Prostate gland (tissue), 2 donors: ENCODE data around the gene MRPS18A. TPM values are rescaled to one million over a fixed set of nuclear protein-coding genes. Genes with fewer than 3 reads are reported as not detected.

Experiments used
- DNase-seq: peaks from one replicate; pipeline ENCODE4 v3.0.0-alpha.2; 2019; ENCODE audit warnings: low spot score
- H3K27ac ChIP-seq, 2 donors: fragments of 200-600 bp; sonication (generic); 2 replicates each; pipeline ENCODE4 v1.5.1; 2017 to 2019
- H3K27me3 ChIP-seq: fragments of 200-600 bp; sonication (generic); replicated peaks from 2 replicates; pipeline ENCODE4 v1.5.1; 2019; ENCODE audit not compliant: insufficient read depth
- H3K36me3 ChIP-seq, 2 donors: fragments of 200-600 bp; sonication (generic); 1 replicate in 1 of 2; 2 replicates in 1 of 2; pipeline versions ENCODE4 v1.5.1 to v1.8.1; 2017 to 2019
- H3K4me1 ChIP-seq: fragments of 200-600 bp; sonication (generic); replicated peaks from 2 replicates; pipeline ENCODE4 v1.5.1; 2019
- H3K4me3 ChIP-seq, 2 donors: fragments of 200-600 bp; sonication (generic); 2 replicates each; pipeline ENCODE4 v1.5.1; 2017 to 2019
- H3K9me3 ChIP-seq: fragments of 200-600 bp; sonication (generic); 2 replicates; pipeline ENCODE4 v1.5.1; 2017
- POLR2A ChIP-seq: fragments of 450-650 bp; IDR thresholded peaks from one replicate; pipeline ENCODE4 v1.6.1; 2016; ENCODE audit warnings: antibody characterized with exemption, mild to moderate bottlenecking
- POLR2AphosphoS5 ChIP-seq: sonication (generic); formaldehyde crosslinking; IDR thresholded peaks from one replicate; pipeline ENCODE4 v1.6.1; 2017; ENCODE audit warnings: antibody characterized with exemption
- WGBS: methylation state at CpG from one replicate; pipeline ENCODE4 v1.1.5; 2018; 5-methylcytosine and 5-hydroxymethylcytosine counted together
- intact Hi-C: fragments of 100-400 bp; cut with DNase I; formaldehyde crosslinking; loops from one replicate; pipeline ENCODE4 v1.14.2; 2022
- total RNA-seq, 2 donors: library from RNA; depleted of rRNA; stranded (reverse); fragments of >200 nt; gene quantifications; one replicate each; pipeline ENCODE4 v1.1.0, GENCODE V29; 2016
- TF ChIP-seq, protein P1 (sequence below), 4 experiments: fragments of 200-600 bp in 2 of 4; fragments of 450-650 bp in 2 of 4; sonication (generic) in 2 of 4; IDR thresholded peaks; 1 replicate in 3 of 4; 2 replicates in 1 of 4; pipeline ENCODE4 v1.5.1; 2016 to 2019; ENCODE audit warnings: antibody characterized with exemption in 4 of 4, mild to moderate bottlenecking in 2 of 4, moderate library complexity in 2 of 4

Gene MRPS18A
- 10 to 100 TPM; 56.6 to 56.9 TPM for total RNA-seq

GRCh38 chr6:43687437-43688347 lies at the start of gene MRPS18A:
Gene MRPS18A, minus strand, starts transcription at chr6:43687791. Its CDS starts 12 bp downstream, at chr6:43687779.
- intact Hi-C loops, result no loop called here
- under 1% methylated on average over 43 of the region's 43 CpGs for WGBS
- TF ChIP-seq, protein P1, sequence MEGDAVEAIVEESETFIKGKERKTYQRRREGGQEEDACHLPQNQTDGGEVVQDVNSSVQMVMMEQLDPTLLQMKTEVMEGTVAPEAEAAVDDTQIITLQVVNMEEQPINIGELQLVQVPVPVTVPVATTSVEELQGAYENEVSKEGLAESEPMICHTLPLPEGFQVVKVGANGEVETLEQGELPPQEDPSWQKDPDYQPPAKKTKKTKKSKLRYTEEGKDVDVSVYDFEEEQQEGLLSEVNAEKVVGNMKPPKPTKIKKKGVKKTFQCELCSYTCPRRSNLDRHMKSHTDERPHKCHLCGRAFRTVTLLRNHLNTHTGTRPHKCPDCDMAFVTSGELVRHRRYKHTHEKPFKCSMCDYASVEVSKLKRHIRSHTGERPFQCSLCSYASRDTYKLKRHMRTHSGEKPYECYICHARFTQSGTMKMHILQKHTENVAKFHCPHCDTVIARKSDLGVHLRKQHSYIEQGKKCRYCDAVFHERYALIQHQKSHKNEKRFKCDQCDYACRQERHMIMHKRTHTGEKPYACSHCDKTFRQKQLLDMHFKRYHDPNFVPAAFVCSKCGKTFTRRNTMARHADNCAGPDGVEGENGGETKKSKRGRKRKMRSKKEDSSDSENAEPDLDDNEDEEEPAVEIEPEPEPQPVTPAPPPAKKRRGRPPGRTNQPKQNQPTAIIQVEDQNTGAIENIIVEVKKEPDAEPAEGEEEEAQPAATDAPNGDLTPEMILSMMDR (IDR thresholded peaks at IDR 0.05), result no peak
- TF ChIP-seq POLR2A, result peak; percentile 53
- TF ChIP-seq POLR2AphosphoS5, result peak; percentile 93

GRCh38 chr6:43736844-43737243 lies 49.3 kb upstream of the MRPS18A start:
- intact Hi-C loops, result no loop called here
- no peak overlapping the region for H3K4me3 ChIP-seq
- peaks cover 5% of the 10 kb centered on the region for H3K4me1 ChIP-seq
- peak overlapping the region in 1 of 2 donors; percentile 93 for H3K27ac ChIP-seq
- no peak for TF ChIP-seq POLR2AphosphoS5
- TF ChIP-seq POLR2A, result no peak
- TF ChIP-seq, protein P1 (IDR thresholded peaks at IDR 0.05), result no peak
- no peaks in the 10 kb centered on the region for H3K9me3 ChIP-seq
- H3K27me3 ChIP-seq, result no peaks in the 10 kb centered on the region
- H3K36me3 ChIP-seq, result no peaks in the 10 kb centered on the region
- 88% methylated on average over 2 of the region's 2 CpGs for WGBS
- DNase-seq, result no peak

More at GRCh38 chr6:43687437-43688347, at the start of gene MRPS18A:
- Histone ChIP-seq H3K27me3 (no peaks in the 10 kb centered on the region), H3K27ac (peak within 1 kb of the TSS; percentile 62 to 76), H3K9me3 (no peaks in the 10 kb centered on the region), H3K4me1 (peaks cover 21% of the 10 kb centered on the region), H3K4me3 (peak within 1 kb of the TSS; percentile 58 to 76), H3K36me3 (no peaks in the 10 kb centered on the region)
- peak; percentile 78 for DNase-seq

DNA sequence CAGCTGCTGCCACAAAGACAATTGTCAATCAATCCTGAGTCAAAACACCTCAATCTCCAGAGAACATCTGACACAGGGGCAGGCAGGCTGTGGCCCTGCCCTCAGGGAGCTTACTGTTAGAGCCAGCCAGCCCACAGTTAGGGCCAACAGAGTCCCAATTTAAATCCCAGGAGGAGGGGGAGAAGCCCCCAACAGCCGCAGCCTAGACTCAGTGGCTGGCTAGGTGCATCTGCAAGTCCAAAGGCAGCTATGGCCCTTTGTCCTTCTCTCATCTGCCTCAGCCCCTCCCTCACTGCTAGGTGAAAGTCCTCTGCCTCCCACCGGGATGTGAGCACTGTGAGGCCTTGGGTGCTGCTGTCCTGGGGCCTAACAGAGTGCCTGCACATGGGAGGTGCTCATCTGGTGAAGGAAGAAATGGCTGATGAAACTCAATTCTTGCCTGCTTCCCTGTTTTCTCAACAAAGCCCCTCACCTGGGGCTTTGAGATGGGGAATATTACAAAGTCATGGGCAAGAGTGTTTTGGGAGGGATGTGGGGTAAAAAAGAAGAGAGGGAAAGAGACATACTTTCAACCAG lies 48.7 kb upstream of the MRPS18A start:
- Histone ChIP-seq H3K27me3 (no peaks in the 10 kb centered on the region), H3K4me1 (peaks cover 5% of the 10 kb centered on the region), H3K4me3 (no peak overlapping the region), H3K36me3 (no peaks in the 10 kb centered on the region), H3K27ac (peak overlapping the region in 1 of 2 donors; percentile 93), H3K9me3 (no peaks in the 10 kb centered on the region)
- intact Hi-C loops, result no loop called here
- 92% methylated on average over 2 of the region's 2 CpGs for WGBS
- no peak for DNase-seq
- TF ChIP-seq, protein P1 (IDR thresholded peaks at IDR 0.05), result no peak
- TF ChIP-seq POLR2AphosphoS5, result no peak
- no peak for TF ChIP-seq POLR2A

GRCh38 chr6:43735642-43736199 lies 48.1 kb upstream of the MRPS18A start:
- H3K4me1 ChIP-seq, result peaks cover 2% of the 10 kb centered on the region
- H3K27me3 ChIP-seq, result no peaks in the 10 kb centered on the region
- TF ChIP-seq, protein P1 (IDR thresholded peaks at IDR 0.05), result no peak
- TF ChIP-seq POLR2A, result no peak
- TF ChIP-seq POLR2AphosphoS5, result no peak
- H3K27ac ChIP-seq, result peak overlapping the region in 1 of 2 donors; percentile 18
- DNase-seq, result no peak
- H3K36me3 ChIP-seq, result no peaks in the 10 kb centered on the region
- intact Hi-C loops, result no loop called here
- H3K4me3 ChIP-seq, result no peak overlapping the region
- no peaks in the 10 kb centered on the region for H3K9me3 ChIP-seq
- WGBS, result 95% methylated on average over 2 of the region's 2 CpGs
